HepG2 (cell line): Measurements from ENCODE around the gene PLEKHA6. TPM values are rescaled to one million over a fixed set of nuclear protein-coding genes. Genes with fewer than 3 reads are reported as not detected.

Source experiments
- ATAC-seq: fragments of 200-7000 bp; cut with Tn5 transposase; 3 replicates; pipeline ENCODE4 v1.9.1; 2020; ENCODE audit warnings: mild to moderate bottlenecking, moderate library complexity
- BruUV-seq: library from RNA; stranded (reverse); fragments of 400-500 nt; replicated peaks from 2 replicates; lab custom pipeline; 2021; lab: Mats Ljungman, UMichigan
- CTCF ChIA-PET: fragments of 300-600 bp; formaldehyde crosslinking; extraction: SDS; loops from one replicate; lab custom pipeline; 2021; ENCODE audit warnings: low total read pairs, inconsistent platforms, low intra/inter-chr PET ratio; lab: Yijun Ruan, JAX
- POLR2A ChIA-PET: fragments of 350-600 bp; sonication (Branson Sonifier 250); formaldehyde crosslinking; loops from one replicate; lab custom pipeline; 2020; ENCODE audit warnings: antibody characterized with exemption, inconsistent platforms; lab: Yijun Ruan, JAX
- DNase-seq: peaks from one replicate; pipeline ENCODE4 v3.0.0-alpha.2; 2015; ENCODE audit warnings: low spot score
- FAIRE-seq: peaks from 3 replicates; lab custom pipeline; 2011; peaks lifted over from hg19 to GRCh38; lab: Jason Lieb, UNC
- H2AFZ ChIP-seq: one replicate; pipeline ENCODE4 v1.6.1; 2011; ENCODE audit warnings: low read length, inconsistent platforms
- H3K27ac ChIP-seq: fragments of 300-600 bp; 3 replicates; pipeline ENCODE4 v1.8.0; 2011; ENCODE audit warnings: mixed run types, mild to moderate bottlenecking, mixed read lengths, low read length, inconsistent platforms; ENCODE audit not compliant: insufficient read depth; ENCODE audit errors: extremely low read length
- H3K27me3 ChIP-seq, 2 experiments: fragments of 200-600 bp in 1 of 2; 2 replicates in 1 of 2; 3 replicates in 1 of 2; pipeline versions ENCODE4 v1.6.0 to v1.8.0; 2011; ENCODE audit warnings: low read length in 2 of 2, mild to moderate bottlenecking in 2 of 2, moderate library complexity in 2 of 2, inconsistent platforms in 1 of 2; ENCODE audit not compliant: insufficient read depth in 2 of 2, control insufficient read depth in 1 of 2
- H3K36me3 ChIP-seq, 2 experiments: fragments of 200-600 bp in 1 of 2; replicated peaks in 1 of 2; 2 replicates in 1 of 2; 3 replicates in 1 of 2; pipeline versions ENCODE4 v1.5.1 to v1.8.0; 2011; ENCODE audit warnings: low read length in 2 of 2, inconsistent platforms in 1 of 2; ENCODE audit not compliant: insufficient read depth in 2 of 2, control insufficient read depth in 1 of 2
- H3K4me1 ChIP-seq: 2 replicates; pipeline ENCODE4 v1.5.1; 2012; ENCODE audit warnings: low read length, inconsistent platforms; ENCODE audit not compliant: insufficient read depth
- H3K4me2 ChIP-seq: 2 replicates; pipeline ENCODE4 v1.6.0; 2011; ENCODE audit warnings: low read depth, low read length, inconsistent platforms
- H3K4me3 ChIP-seq, 3 experiments: fragments of 200-600 bp in 1 of 3; sonication (generic), shearing (Covaris generic) in 1 of 3; replicated peaks in 1 of 3; 2 replicates each; pipeline ENCODE4 v1.5.1; 2011 to 2016; ENCODE audit warnings: low read length in 3 of 3, inconsistent platforms in 2 of 3, low read depth in 2 of 3, mild to moderate bottlenecking in 2 of 3, control low read depth in 1 of 3, mixed read lengths in 1 of 3; ENCODE audit not compliant: insufficient read depth in 1 of 3
- H3K79me2 ChIP-seq: one replicate; pipeline ENCODE4 v1.6.1; 2011; ENCODE audit warnings: low read length, inconsistent platforms; ENCODE audit not compliant: insufficient read depth
- H3K9ac ChIP-seq: 2 replicates; pipeline ENCODE4 v1.6.0; 2011; ENCODE audit warnings: mild to moderate bottlenecking, low read depth, low read length, inconsistent platforms; ENCODE audit not compliant: insufficient read depth
- H3K9me3 ChIP-seq: 2 replicates; pipeline ENCODE4 v1.5.1; 2012; ENCODE audit warnings: mild to moderate bottlenecking, low read length
- H4K20me1 ChIP-seq: 2 replicates; pipeline ENCODE4 v1.6.0; 2011; ENCODE audit warnings: inconsistent platforms, mild to moderate bottlenecking, low read length, moderate library complexity; ENCODE audit not compliant: insufficient read depth
- PCBP1 ChIP-seq: fragments of 200-400 bp; formaldehyde crosslinking; IDR thresholded peaks from 2 replicates; pipeline ENCODE4 v1.6.1; 2017; ENCODE audit warnings: mild to moderate bottlenecking, low read depth, low read length, borderline replicate concordance
- ZNF768 ChIP-seq: sonication (generic); formaldehyde crosslinking; IDR thresholded peaks from 2 replicates; pipeline ENCODE4 v1.4.0; 2020; ENCODE audit warnings: missing genetic modification reagents
- WGBS: methylation state at CpG from one replicate; pipeline ENCODE4 v1.1.6; 2017; ENCODE audit warnings: low lambda C conversion rate; 5-methylcytosine and 5-hydroxymethylcytosine counted together
- in situ Hi-C: cut with HindIII; loops from 2 replicates; pipeline ENCODE4 v1.10.0; 2017; ENCODE audit warnings: low pct_unique_long_range_greater_than_20kb; ENCODE audit not compliant: extremely low pct_ligation_motif_present
- intact Hi-C: fragments of 100-400 bp; cut with micrococcal nuclease; formaldehyde crosslinking; loops from one replicate; pipeline ENCODE4 v1.10.0; 2022; ENCODE audit not compliant: unreplicated experiment
- polyA plus RNA-seq, 8 experiments: library from polyadenylated mRNA; depleted of rRNA in 3 of 8; stranded (reverse) in 7 of 8; unstranded in 1 of 8; fragments of >200 nt; fragmentation: Illumina TruSeq in 4 of 8; extraction: Trizol in 4 of 8; gene quantifications; 2 replicates each; pipeline versions ENCODE4 v1.2.1 to v1.2.3, GENCODE V29; 2011 to 2016; ENCODE audit warnings: low read depth in 4 of 8, missing spikeins in 1 of 8, mixed read lengths in 1 of 8; ENCODE audit not compliant: insufficient read depth in 1 of 8
- total RNA-seq, 5 experiments: library from RNA; depleted of rRNA; stranded (reverse); fragments of >200 nt; fragmentation: Illumina TruSeq; extraction: Trizol; gene quantifications; 2 replicates each; pipeline ENCODE4 v1.2.3, GENCODE V29; 2016; ENCODE audit warnings: low read depth in 1 of 5
- TF ChIP-seq, protein P1 (sequence below): IDR thresholded peaks from 2 replicates; pipeline ENCODE4 v1.6.1; 2016

The PLEKHA6 gene
- total and polyA plus RNA-seq, 2 of the 13 experiments (the other 11 are each of a cell fraction or from before 2014, with no cell fraction given): 5.3 to 11.4 TPM

DNA sequence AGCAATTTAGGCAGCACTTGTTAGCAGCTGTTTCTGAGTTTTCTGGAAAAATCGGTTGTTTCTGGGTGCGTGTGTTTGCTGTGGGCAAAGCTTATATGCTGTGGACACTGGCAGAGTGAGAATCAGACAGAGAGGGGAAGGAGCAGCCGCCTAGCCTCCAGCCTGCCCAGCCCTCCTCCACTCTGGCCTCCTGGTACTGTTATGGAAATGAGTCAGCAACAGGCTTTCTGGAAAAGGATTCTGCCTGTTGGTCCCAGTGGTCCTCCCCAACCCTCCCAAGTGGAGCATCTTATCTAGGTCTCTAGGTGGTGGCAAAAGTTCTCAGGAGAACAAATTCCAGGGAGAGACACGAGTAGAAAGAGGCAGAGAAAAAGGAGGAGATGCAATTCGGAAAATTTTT, 103.8 kb downstream of the PLEKHA6 start:
- intact Hi-C loops (no loop called here), in situ Hi-C loops (no loop called here)
- ChIA-PET POLR2A (no interaction called here), CTCF (no interaction called here)
- no TSS peak for BruUV-seq
- no peak for FAIRE-seq
- Histone ChIP-seq H3K36me3 (peaks cover 11 to 18% of the 10 kb centered on the region in 2 experiments; a peak in 4 of 5 replicates), H3K4me1 (peaks cover 34% of the 10 kb centered on the region), H4K20me1 (no peaks in the 10 kb centered on the region), H3K4me3 (no peak overlapping the region), H3K27ac (peak overlapping the region; percentile 70), H3K79me2 (no peaks in the 10 kb centered on the region), H3K4me2 (no peak overlapping the region), H3K9me3 (no peaks in the 10 kb centered on the region), H3K27me3 (no peaks in the 10 kb centered on the region), H2AFZ (no peak overlapping the region), H3K9ac (no peak overlapping the region)
- DNase-seq: no peak
- TF ChIP-seq, protein P1, sequence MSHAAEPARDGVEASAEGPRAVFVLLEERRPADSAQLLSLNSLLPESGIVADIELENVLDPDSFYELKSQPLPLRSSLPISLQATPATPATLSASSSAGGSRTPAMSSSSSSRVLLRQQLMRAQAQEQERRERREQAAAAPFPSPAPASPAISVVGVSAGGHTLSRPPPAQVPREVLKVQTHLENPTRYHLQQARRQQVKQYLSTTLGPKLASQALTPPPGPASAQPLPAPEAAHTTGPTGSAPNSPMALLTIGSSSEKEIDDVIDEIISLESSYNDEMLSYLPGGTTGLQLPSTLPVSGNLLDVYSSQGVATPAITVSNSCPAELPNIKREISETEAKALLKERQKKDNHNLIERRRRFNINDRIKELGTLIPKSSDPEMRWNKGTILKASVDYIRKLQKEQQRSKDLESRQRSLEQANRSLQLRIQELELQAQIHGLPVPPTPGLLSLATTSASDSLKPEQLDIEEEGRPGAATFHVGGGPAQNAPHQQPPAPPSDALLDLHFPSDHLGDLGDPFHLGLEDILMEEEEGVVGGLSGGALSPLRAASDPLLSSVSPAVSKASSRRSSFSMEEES: no peak
- no peak for TF ChIP-seq ZNF768 (CRISPR knock-in tag)
- 100% methylated on average over 2 of the region's 5 CpGs for WGBS
- no peak for ATAC-seq

DNA sequence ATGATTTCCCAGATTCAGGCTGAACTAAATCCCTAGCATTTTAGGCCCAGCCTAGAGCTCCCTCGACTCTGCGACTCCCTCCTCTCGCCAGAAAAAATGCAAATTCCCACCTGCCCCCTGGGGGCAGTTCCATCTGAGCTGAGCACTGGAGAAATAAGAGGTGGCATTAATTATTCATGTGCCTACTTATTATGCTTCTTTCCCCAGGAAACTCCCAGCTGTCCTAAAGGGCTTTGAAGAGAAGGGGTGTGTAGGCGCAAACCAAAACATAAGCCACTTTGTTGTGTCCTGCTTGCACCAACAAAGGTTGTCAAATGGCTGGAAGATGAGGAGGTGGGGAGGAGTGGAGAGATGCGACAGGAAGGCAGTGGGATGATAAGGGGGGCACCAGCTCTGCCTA, 104.5 kb downstream of the PLEKHA6 start:
- H3K27ac ChIP-seq: peak overlapping the region; percentile 70
- intact Hi-C loops: no loop called here

More for the DNA sequence above, 104.5 kb downstream of the PLEKHA6 start:
- DNase-seq (no peak), FAIRE-seq (no peak), ATAC-seq (no peak)
- ChIA-PET CTCF (no interaction called here), POLR2A (interaction anchor here (1.3 to 1.8 kb wide), 5 partner anchors 10 to 123 kb away, joined by 4 to 9 read pairs (median 7); partner anchors contain the start of gene GOLT1A)
- peaks cover 26% of the 10 kb centered on the region for H3K4me1 ChIP-seq
- in situ Hi-C loops: no loop called here
- H2AFZ ChIP-seq: no peak overlapping the region
- BruUV-seq: no TSS peak
- H3K9me3 ChIP-seq: no peaks in the 10 kb centered on the region
- no peak overlapping the region for H3K4me2 ChIP-seq
- no peak overlapping the region for H3K9ac ChIP-seq
- peaks cover 11 to 18% of the 10 kb centered on the region in 2 experiments; a peak in 4 of 5 replicates for H3K36me3 ChIP-seq
- no peak overlapping the region for H3K4me3 ChIP-seq
- H4K20me1 ChIP-seq: no peaks in the 10 kb centered on the region
- H3K79me2 ChIP-seq: no peaks in the 10 kb centered on the region
- TF ChIP-seq PCBP1: no peak
- TF ChIP-seq, all 625 proteins: peak for 0
- WGBS: 86% methylated on average over 5 of the region's 5 CpGs
- H3K27me3 ChIP-seq: no peaks in the 10 kb centered on the region
